Measurements from ENCODE around the gene NRCAM.
"Not testable (repeated sequence)": the region's sequence is repeated elsewhere in the genome, so short reads cannot be mapped to it uniquely, and the experiment has no call there.

The NRCAM gene

DNA sequence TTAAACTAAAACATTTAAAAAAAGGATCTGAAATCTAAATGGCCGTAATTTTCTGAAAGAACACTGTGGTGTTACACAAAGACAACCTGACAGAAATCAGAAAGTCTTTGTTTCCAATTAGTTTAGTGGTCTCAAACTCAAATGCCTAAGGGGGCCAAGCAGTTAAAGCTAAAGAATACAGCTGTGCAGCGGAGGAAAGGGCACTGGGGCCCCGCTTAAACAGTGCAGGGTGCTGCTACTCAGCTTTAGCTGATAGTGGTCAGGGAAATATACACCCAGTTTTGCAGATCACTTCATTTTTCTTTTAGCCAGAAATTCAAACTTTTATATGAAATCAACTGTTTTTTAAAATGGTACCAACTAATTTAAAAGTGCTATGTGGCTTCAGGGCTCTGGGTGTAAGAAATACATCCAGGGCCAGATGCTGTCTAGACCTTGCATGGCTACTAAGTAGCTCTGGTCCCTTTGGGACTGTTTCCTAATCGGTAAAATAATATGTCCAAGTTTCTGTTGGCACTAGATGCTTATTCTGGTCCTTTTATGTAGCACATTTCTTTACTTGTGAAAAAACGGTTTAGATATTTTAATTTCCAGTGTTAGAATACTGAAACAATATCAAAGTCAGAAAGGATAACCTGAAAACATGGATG is 164.3 kb downstream of the NRCAM start:
- Mint-ChIP-seq H3K4me3 (no peak overlapping the region), H3K4me1 (ENCODE audit: low read depth) (peaks cover 24% of the 10 kb centered on the region), H3K9me3 (no peaks in the 10 kb centered on the region), H3K27me3 (peaks cover 4% of the 10 kb centered on the region), H3K27ac (no peak overlapping the region), H3K36me3 (ENCODE audit: low read depth) (no peaks in the 10 kb centered on the region)

DNA sequence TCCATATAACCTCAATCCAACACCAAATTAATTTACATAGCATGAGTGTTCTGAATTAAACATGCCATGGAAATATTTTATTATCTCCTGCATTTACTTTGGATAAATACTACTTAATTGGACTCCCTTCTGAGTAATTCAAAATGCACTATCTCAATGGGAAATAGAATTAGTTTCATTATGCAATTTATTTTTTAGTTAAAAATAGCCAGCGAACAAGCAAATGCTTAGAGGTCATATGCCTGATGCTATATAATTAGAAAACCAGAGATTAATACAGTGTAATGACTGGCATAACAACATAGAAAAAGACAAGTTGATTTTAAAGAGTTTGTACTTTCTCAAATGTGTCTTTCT is 165.1 kb downstream of the NRCAM start:
- Mint-ChIP-seq H3K27me3 (peaks cover 4% of the 10 kb centered on the region), H3K27ac (no peak overlapping the region), H3K4me1 (ENCODE audit: low read depth) (peaks cover 24% of the 10 kb centered on the region), H3K4me3 (no peak overlapping the region), H3K9me3 (no peaks in the 10 kb centered on the region), H3K36me3 (ENCODE audit: low read depth) (no peaks in the 10 kb centered on the region)

- H3K4me1 Mint-ChIP-seq (ENCODE audit: low read depth), result peaks cover 24% of the 10 kb centered on the region
- no peak overlapping the region for H3K4me3 Mint-ChIP-seq
- H3K9me3 Mint-ChIP-seq, result no peaks in the 10 kb centered on the region
- H3K36me3 Mint-ChIP-seq (ENCODE audit: low read depth), result no peaks in the 10 kb centered on the region
- peaks cover 4% of the 10 kb centered on the region for H3K27me3 Mint-ChIP-seq
- H3K27ac Mint-ChIP-seq, result no peak overlapping the region
Observed at GRCh38 chr7:108290459-108291151, 165.6 kb downstream of the NRCAM start.

DNA sequence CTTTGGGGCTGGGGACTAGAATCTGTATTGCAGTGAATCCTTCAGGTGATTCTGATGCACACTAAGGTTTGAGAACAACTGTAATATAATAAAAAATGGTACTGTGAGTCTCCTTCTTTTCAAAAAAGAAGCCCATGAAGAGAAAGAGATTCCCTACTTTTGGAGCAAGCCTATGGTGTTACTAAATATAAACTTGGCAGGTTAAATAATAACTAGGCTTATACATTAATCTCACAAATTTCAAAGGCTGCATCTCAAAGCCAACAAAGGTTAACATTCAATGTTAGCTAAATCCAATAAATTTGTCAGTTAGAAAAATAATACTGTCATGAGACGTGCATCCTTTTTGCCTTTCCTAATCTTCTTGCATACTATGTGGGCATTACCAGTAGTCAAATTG is 166.4 kb downstream of the NRCAM start:
- Mint-ChIP-seq H3K27me3 (peaks cover 4% of the 10 kb centered on the region), H3K4me1 (ENCODE audit: low read depth) (peaks cover 29% of the 10 kb centered on the region), H3K9me3 (no peaks in the 10 kb centered on the region), H3K36me3 (ENCODE audit: low read depth) (no peaks in the 10 kb centered on the region), H3K27ac (no peak overlapping the region), H3K4me3 (no peak overlapping the region)

DNA sequence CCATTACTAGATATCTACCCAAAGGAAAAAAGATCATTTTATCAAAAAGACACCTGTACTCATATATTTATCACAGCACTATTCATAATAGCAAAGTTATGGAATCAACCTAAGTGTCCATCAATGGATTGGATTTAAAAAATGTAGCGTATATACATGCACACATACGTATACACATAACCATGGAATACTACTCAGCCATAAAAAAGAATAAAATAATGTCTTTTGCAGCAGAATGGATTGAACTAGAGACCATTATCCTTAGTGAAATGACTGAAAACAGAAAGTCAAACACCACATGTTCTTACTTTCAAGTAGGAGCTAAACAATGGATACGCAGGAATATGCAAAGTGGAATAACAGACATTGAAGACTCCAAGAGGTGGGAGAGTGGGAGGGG is 168.4 kb downstream of the NRCAM start:
- no peaks in the 10 kb centered on the region for H3K36me3 Mint-ChIP-seq (ENCODE audit: low read depth)
- H3K4me1 Mint-ChIP-seq (ENCODE audit: low read depth), result peaks cover 35% of the 10 kb centered on the region
- no peak overlapping the region for H3K4me3 Mint-ChIP-seq
- no peak overlapping the region for H3K27ac Mint-ChIP-seq
- H3K27me3 Mint-ChIP-seq, result no peaks in the 10 kb centered on the region
- no peaks in the 10 kb centered on the region for H3K9me3 Mint-ChIP-seq

DNA sequence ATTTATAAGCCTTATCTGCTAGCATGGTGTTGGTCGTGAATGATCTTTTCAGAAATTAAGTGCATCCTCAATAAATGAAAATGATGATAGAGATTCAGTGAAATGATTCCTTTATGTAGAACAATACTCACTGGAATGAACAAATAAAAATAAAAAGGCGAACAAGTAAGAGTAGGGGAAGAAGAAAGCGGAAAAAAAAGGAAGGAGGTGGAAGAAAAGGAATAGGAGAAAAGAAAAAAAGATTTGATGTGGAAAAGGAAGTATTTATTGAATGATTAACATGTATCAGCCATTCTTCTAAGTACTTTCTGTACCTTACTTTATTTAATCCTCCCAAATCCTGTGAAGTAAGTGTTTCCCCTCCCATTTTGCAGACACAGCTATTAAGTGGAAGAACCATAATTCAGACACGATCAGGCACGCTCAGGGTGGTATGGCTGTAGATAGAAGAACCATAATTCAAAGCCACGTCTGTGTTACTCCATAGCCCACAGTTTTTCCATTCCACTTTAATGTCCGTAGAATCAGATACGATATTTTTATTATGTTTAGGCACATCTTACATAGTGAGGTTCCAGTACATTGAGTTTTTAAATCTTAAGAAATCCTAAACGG is 169.8 kb downstream of the NRCAM start:
- Mint-ChIP-seq H3K4me3 (no peak overlapping the region), H3K27ac (no peak overlapping the region), H3K9me3 (no peaks in the 10 kb centered on the region), H3K36me3 (ENCODE audit: low read depth) (no peaks in the 10 kb centered on the region), H3K27me3 (no peaks in the 10 kb centered on the region), H3K4me1 (ENCODE audit: low read depth) (peaks cover 36% of the 10 kb centered on the region)

- Mint-ChIP-seq H3K9me3 (no peaks in the 10 kb centered on the region), H3K27me3 (no peaks in the 10 kb centered on the region), H3K27ac (no peak overlapping the region), H3K4me3 (no peak overlapping the region), H3K36me3 (ENCODE audit: low read depth) (no peaks in the 10 kb centered on the region), H3K4me1 (ENCODE audit: low read depth) (peaks cover 30% of the 10 kb centered on the region)
Observed at GRCh38 chr7:108285778-108286177, 170.5 kb downstream of the NRCAM start.

GRCh38 chr7:108285003-108285368 is 171.2 kb downstream of the NRCAM start:
- H3K4me1 Mint-ChIP-seq (ENCODE audit: low read depth), result peaks cover 28% of the 10 kb centered on the region
- no peaks in the 10 kb centered on the region for H3K27me3 Mint-ChIP-seq
- H3K9me3 Mint-ChIP-seq, result no peaks in the 10 kb centered on the region
- H3K36me3 Mint-ChIP-seq (ENCODE audit: low read depth), result no peaks in the 10 kb centered on the region
- H3K4me3 Mint-ChIP-seq, result peak overlapping the region; percentile 52
- H3K27ac Mint-ChIP-seq, result peak overlapping the region; percentile 22

DNA sequence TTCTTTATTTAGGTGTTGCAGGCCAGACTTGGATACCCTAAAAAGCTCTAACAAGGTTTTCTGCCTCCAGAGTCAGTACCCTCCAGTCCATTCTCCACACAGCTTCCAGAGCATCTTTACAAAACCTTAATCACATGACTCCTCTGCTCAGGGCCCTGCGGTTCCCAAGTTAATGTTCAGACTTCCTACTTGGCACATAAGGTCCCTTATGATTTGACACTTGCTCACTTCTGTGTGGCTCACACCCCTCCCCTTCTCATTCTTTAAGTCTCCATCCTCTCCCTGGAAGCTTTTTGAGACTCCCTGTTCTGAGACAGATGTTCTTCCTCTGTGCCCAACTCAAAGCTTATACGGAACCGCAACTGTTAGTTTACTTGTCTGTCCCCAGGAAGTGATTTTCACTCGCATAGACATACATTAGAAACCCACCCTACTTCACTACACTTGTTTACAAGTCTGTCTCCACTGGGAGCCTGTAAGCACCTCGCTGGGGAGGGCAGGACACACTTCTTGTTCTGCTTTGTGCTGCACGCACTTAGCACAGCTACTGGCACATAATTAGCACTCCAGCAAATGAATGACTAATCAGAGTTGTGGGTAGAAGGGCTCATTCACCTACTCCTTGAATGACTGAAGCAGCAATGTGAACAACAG is 171.8 kb downstream of the NRCAM start:
- Mint-ChIP-seq H3K9me3 (no peaks in the 10 kb centered on the region), H3K27me3 (no peaks in the 10 kb centered on the region), H3K4me3 (peak overlapping the region; percentile 52), H3K4me1 (ENCODE audit: low read depth) (peaks cover 28% of the 10 kb centered on the region), H3K27ac (peak overlapping the region; percentile 22), H3K36me3 (ENCODE audit: low read depth) (no peaks in the 10 kb centered on the region)

DNA sequence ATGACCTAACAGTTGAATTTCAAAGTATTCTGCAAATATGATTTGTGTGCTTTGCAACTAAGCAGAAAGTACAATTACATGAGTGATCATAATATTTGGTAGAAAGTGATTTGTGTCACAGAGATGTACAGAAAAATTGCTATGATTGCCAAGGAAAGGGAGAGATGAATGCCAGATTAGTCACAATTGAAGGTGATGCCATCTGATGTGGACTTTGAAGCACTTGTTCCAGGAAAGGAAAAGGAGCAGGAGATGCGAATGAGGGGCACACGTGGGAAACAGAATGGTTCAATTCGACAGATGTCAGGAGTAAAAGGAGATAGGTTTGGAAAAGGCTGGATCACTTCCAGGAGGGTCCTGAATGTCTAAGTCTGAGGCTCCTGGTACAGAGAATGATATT is 173.0 kb downstream of the NRCAM start:
- Mint-ChIP-seq H3K9me3 (no peaks in the 10 kb centered on the region), H3K4me3 (no peak overlapping the region), H3K27ac (peak overlapping the region; percentile 16), H3K27me3 (no peaks in the 10 kb centered on the region), H3K4me1 (ENCODE audit: low read depth) (peaks cover 28% of the 10 kb centered on the region), H3K36me3 (ENCODE audit: low read depth) (no peaks in the 10 kb centered on the region)

GRCh38 chr7:108282427-108282996 is 173.7 kb downstream of the NRCAM start:
- no peaks in the 10 kb centered on the region for H3K9me3 Mint-ChIP-seq
- no peaks in the 10 kb centered on the region for H3K27me3 Mint-ChIP-seq
- H3K4me3 Mint-ChIP-seq, result no peak overlapping the region
- H3K27ac Mint-ChIP-seq, result no peak overlapping the region
- no peaks in the 10 kb centered on the region for H3K36me3 Mint-ChIP-seq (ENCODE audit: low read depth)
- H3K4me1 Mint-ChIP-seq (ENCODE audit: low read depth), result peaks cover 28% of the 10 kb centered on the region

DNA sequence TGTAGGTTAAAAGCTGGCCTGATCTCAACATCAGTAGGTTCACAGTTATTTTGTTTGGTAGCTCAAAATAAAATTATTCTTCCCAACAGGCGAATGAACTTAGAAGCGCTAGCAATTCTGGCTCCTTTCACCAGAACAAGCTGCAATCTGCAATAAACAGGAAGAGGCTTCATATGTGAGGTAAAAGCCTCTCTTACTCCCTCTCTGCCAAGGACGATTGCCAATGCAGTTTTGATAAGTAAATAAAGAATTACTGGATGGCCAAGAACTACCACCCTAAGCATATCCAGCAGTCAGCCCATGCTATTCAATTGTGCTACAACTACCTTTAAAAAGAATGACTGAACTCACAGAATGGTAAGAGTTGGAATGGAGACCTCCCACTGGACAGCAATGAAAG is 176.1 kb downstream of the NRCAM start:
- Mint-ChIP-seq H3K27me3 (no peaks in the 10 kb centered on the region), H3K4me3 (no peak overlapping the region), H3K9me3 (no peaks in the 10 kb centered on the region), H3K4me1 (ENCODE audit: low read depth) (peaks cover 25% of the 10 kb centered on the region), H3K36me3 (ENCODE audit: low read depth) (no peaks in the 10 kb centered on the region), H3K27ac (no peak overlapping the region)

- Mint-ChIP-seq H3K4me1 (ENCODE audit: low read depth) (peaks cover 12% of the 10 kb centered on the region), H3K9me3 (peaks cover 4% of the 10 kb centered on the region), H3K4me3 (no peak overlapping the region), H3K27ac (no peak overlapping the region), H3K27me3 (no peaks in the 10 kb centered on the region), H3K36me3 (ENCODE audit: low read depth) (no peaks in the 10 kb centered on the region)
Observed at GRCh38 chr7:108278776-108279175, 177.5 kb downstream of the NRCAM start.

- Mint-ChIP-seq H3K27me3 (no peaks in the 10 kb centered on the region), H3K27ac (no peak overlapping the region), H3K9me3 (peaks cover 4% of the 10 kb centered on the region), H3K36me3 (ENCODE audit: low read depth) (no peaks in the 10 kb centered on the region), H3K4me3 (no peak overlapping the region), H3K4me1 (ENCODE audit: low read depth) (peaks cover 10% of the 10 kb centered on the region)
Observed at GRCh38 chr7:108278281-108278680, 178.0 kb downstream of the NRCAM start.

GRCh38 chr7:108274447-108274846 is 181.8 kb downstream of the NRCAM start:
- not testable (repeated sequence) for H3K9me3 Mint-ChIP-seq; H3K27me3 Mint-ChIP-seq; H3K4me3 Mint-ChIP-seq; H3K36me3 Mint-ChIP-seq (ENCODE audit: low read depth); H3K27ac Mint-ChIP-seq
- peaks cover 13% of the 10 kb centered on the region for H3K4me1 Mint-ChIP-seq (ENCODE audit: low read depth)

All from stimulated activated naive CD8-positive, alpha-beta T cell treated with anti-CD3 and anti-CD28 coated beads, Interleukin-15, Interleukin-2, amounts not matched to agents 100 ng/mL and 50 ng/mL, for 24 hours (primary cell).